Superior temporal gyrus (tissue), 1 donor: ENCODE measurements around the gene AADAT.
"Not testable (repeated sequence)": the region's sequence is repeated elsewhere in the genome, so short reads cannot be mapped to it uniquely, and the experiment has no call there.

ENCODE experiments used
- DNase-seq: peaks from one replicate; pipeline ENCODE4 v3.0.0-alpha.2; 2016; ENCODE audit errors: extremely low spot score

The AADAT gene

GRCh38 chr4:170090352-170091052 lies 746 bp upstream of the AADAT start:
- no peak for DNase-seq

- peak; percentile 67 for DNase-seq
Measured at GRCh38 chr4:170089274-170089667, 485 bp downstream of the AADAT start.

- DNase-seq = no peak
Measured at GRCh38 chr4:170088716-170089115, 1.0 kb downstream of the AADAT start.

- peak; percentile 15 for DNase-seq
Measured at GRCh38 chr4:170087163-170087700, 2.5 kb downstream of the AADAT start.

GRCh38 chr4:170083541-170083940 lies 6.2 kb downstream of the AADAT start:
- DNase-seq = no peak

GRCh38 chr4:170080496-170080895 lies 9.3 kb downstream of the AADAT start:
- DNase-seq = no peak

GRCh38 chr4:170079981-170080380 lies 9.8 kb downstream of the AADAT start:
- no peak for DNase-seq

GRCh38 chr4:170071196-170071595 lies 18.6 kb downstream of the AADAT start:
- DNase-seq = no peak

- no peak for DNase-seq
Measured at GRCh38 chr4:170068438-170069128, 21.2 kb downstream of the AADAT start.

GRCh38 chr4:170059421-170059820 lies 30.3 kb downstream of the AADAT start:
- no peak for DNase-seq

- DNase-seq = no peak
Measured at GRCh38 chr4:170058826-170059225, 30.9 kb downstream of the AADAT start.

- no peak for DNase-seq
Measured at GRCh38 chr4:170057866-170058265, 31.9 kb downstream of the AADAT start.

- no peak for DNase-seq
Measured at GRCh38 chr4:170052919-170053318, 36.8 kb downstream of the AADAT start.

- DNase-seq = no peak
Measured at GRCh38 chr4:170051402-170051801, 38.4 kb downstream of the AADAT start.

GRCh38 chr4:170049766-170050165 lies 40.0 kb downstream of the AADAT start:
- DNase-seq = no peak

- peak; percentile 94 for DNase-seq
Measured at GRCh38 chr4:170047771-170048354, 41.9 kb downstream of the AADAT start.

GRCh38 chr4:170046156-170046555 lies 43.6 kb downstream of the AADAT start:
- not testable (repeated sequence) for DNase-seq

GRCh38 chr4:170040031-170040680 lies 49.6 kb downstream of the AADAT start:
- DNase-seq = no peak

GRCh38 chr4:170038769-170039168 lies 51.0 kb downstream of the AADAT start:
- DNase-seq = peak; percentile 5

GRCh38 chr4:170038232-170038631 lies 51.5 kb downstream of the AADAT start:
- DNase-seq = peak; percentile 6

GRCh38 chr4:170037481-170037880 lies 52.3 kb downstream of the AADAT start:
- DNase-seq = no peak

- DNase-seq = no peak
Measured at GRCh38 chr4:170035845-170036244, 53.9 kb downstream of the AADAT start.
